GM15510 (cell line): ENCODE results near the gene FBXO21.

Experiments used
- POLR2A ChIP-seq: IDR thresholded peaks from 3 replicates; pipeline ENCODE4 v1.6.1; 2011; ENCODE audit warnings: borderline replicate concordance; ENCODE audit not compliant: insufficient read length; ENCODE audit errors: extremely low read depth

The FBXO21 gene

GRCh38 chr12:117178301-117178700 is 12.0 kb downstream of the FBXO21 start:
- no peak for TF ChIP-seq POLR2A

DNA sequence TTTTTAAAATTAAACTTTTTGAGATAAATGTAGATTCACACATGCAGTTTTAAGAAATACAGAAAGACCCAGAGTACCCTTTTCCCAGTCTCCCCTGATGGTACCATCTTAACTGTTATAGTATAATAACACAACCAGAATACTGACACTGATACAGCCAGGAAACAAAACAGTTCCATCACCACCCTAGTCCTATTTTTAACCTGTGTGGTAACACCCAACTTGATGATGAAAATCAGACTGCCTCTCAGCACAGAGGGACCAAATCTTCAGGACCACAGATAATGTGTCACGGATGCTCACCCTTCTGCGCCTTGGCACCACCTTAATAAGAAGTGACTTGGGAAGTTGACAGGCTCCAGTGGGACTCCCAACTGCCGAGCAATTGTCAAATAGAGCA is 18.1 kb downstream of the FBXO21 start:
- TF ChIP-seq POLR2A = no peak

GRCh38 chr12:117171499-117172162 is 18.6 kb downstream of the FBXO21 start:
- no peak for TF ChIP-seq POLR2A

DNA sequence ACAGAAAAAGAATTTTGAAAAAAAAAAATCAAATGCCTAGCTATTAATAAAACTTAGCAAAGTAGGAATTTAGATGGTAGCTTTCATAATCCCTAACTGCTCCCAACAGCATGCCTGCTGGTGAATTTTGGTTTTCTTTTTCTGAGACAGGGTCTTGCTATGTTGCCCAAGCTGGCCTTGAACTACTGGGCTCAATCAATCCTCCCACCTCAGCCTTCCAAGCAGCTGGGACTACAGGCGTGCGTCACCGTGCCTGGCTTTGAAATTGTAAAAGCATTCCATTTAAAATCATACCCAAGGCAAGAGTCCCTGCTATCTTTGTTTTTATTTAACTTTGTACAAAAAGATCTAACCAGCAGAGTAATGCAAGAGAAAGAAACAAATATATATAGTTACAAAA is 20.7 kb downstream of the FBXO21 start:
- no peak for TF ChIP-seq POLR2A

- TF ChIP-seq POLR2A = no peak
Measured at GRCh38 chr12:117168976-117169375, 21.3 kb downstream of the FBXO21 start.

- no peak for TF ChIP-seq POLR2A
Measured at GRCh38 chr12:117167769-117168168, 22.5 kb downstream of the FBXO21 start.

- no peak for TF ChIP-seq POLR2A
Measured at GRCh38 chr12:117166107-117166506, 24.2 kb downstream of the FBXO21 start.

GRCh38 chr12:117165342-117165741 is 24.9 kb downstream of the FBXO21 start:
- no peak for TF ChIP-seq POLR2A

- no peak for TF ChIP-seq POLR2A
Measured at GRCh38 chr12:117162633-117163032, 27.6 kb downstream of the FBXO21 start.

- TF ChIP-seq POLR2A = no peak
Measured at GRCh38 chr12:117162167-117162539, 28.1 kb downstream of the FBXO21 start.

DNA sequence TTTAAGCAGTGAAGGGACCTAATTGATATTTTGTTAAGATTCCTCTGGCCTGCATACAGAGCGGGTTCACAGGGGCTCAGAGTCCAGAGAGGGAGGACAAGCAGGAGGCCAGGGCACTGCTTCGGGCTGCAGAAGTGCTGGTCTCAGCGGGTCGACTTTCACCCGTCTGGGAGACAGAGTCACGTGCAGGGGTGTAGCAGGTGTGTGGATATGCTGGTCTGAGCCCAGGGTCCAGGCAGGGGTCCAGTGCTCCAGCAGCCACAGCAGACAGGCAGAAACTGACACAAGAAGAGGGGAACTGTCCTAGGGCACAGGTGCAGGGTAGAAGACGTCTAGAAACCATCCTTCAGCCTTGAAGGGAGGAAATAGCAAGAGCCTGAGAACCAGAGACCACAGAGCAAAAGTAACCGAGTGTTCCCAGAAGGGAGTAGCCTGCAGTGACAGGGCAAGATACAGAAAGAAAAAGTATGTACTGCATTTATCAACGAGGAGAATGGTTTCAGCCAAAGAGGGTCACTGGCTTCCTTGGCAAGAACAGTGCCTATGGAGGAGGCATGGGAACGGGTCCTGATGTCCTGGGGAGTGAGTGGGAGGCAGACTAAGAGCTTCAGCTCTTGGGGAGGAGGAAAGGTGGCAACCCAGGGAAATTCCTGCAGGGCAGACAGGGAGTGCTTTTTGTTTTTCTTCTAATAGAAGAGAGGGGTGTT is 28.7 kb downstream of the FBXO21 start:
- no peak for TF ChIP-seq POLR2A

- no peak for TF ChIP-seq POLR2A
Measured at GRCh38 chr12:117159674-117160073, 30.6 kb downstream of the FBXO21 start.

GRCh38 chr12:117158911-117159553 is 31.2 kb downstream of the FBXO21 start:
- no peak for TF ChIP-seq POLR2A

- TF ChIP-seq POLR2A = no peak
Measured at GRCh38 chr12:117158096-117158495, 32.2 kb downstream of the FBXO21 start.

- TF ChIP-seq POLR2A = no peak
Measured at GRCh38 chr12:117155278-117156060, 34.8 kb downstream of the FBXO21 start.

- TF ChIP-seq POLR2A = no peak
Measured at GRCh38 chr12:117152793-117153775, 37.2 kb downstream of the FBXO21 start.
